Inflammatory macrophage treated with lipopolysaccharide for 1 hour (primary cell): ENCODE results near the gene TRIM37.
A peak's percentile ranks its signal among the peaks of the same experiment; 100 is the strongest.
"Not testable (repeated sequence)": the region's sequence is repeated elsewhere in the genome, so short reads cannot be mapped to it uniquely, and the experiment has no call there.

Experiments
- DNase-seq, 2 donors: peaks; one replicate each; pipeline ENCODE4 v3.0.0-alpha.2; 2020 to 2022

TRIM37 gene, protein sequence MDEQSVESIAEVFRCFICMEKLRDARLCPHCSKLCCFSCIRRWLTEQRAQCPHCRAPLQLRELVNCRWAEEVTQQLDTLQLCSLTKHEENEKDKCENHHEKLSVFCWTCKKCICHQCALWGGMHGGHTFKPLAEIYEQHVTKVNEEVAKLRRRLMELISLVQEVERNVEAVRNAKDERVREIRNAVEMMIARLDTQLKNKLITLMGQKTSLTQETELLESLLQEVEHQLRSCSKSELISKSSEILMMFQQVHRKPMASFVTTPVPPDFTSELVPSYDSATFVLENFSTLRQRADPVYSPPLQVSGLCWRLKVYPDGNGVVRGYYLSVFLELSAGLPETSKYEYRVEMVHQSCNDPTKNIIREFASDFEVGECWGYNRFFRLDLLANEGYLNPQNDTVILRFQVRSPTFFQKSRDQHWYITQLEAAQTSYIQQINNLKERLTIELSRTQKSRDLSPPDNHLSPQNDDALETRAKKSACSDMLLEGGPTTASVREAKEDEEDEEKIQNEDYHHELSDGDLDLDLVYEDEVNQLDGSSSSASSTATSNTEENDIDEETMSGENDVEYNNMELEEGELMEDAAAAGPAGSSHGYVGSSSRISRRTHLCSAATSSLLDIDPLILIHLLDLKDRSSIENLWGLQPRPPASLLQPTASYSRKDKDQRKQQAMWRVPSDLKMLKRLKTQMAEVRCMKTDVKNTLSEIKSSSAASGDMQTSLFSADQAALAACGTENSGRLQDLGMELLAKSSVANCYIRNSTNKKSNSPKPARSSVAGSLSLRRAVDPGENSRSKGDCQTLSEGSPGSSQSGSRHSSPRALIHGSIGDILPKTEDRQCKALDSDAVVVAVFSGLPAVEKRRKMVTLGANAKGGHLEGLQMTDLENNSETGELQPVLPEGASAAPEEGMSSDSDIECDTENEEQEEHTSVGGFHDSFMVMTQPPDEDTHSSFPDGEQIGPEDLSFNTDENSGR

GRCh38 chr17:59106463-59107305 is at the start of gene TRIM37:
TRIM37 (minus strand) TSS chr17:59106880; CDS start chr17:59106461, 419 bp downstream.
- DNase-seq, result peak; percentile 99

GRCh38 chr17:59155439-59156177 is 48.9 kb upstream of the TRIM37 start, which contains the start of gene PRR11:
PRR11 (plus strand) TSS chr17:59155746; CDS start chr17:59169753, 14,007 bp downstream.
- DNase-seq, result peak; percentile 98

- DNase-seq, result no peak
These were observed 48.2 kb upstream of the TRIM37 start, which contains the start of gene SKA2 for GRCh38 chr17:59154721-59155438. SKA2 (minus strand) TSS chr17:59155186; CDS start chr17:59155163, 23 bp downstream.

DNA sequence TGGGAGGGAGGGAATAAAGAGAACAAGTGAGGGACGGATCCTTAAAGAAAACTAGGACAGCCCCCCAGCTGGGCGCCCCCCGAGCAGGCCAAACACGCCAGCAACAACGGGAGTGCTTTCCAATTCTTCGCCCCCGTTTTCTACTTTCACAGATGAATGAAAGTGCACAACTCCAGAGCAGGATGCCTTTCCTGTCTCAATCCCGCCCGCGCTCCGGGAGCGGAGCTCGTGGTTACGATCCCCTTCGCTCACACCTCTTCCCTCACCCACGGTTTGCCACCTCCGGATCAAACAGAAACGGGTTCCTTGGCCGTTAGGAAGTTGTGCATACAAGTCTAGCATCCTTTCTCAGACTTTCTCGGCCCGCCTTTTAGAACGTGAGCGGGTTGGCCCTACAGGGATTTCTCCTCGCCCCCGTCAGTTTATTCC is 47.6 kb upstream of the TRIM37 start:
- peak in 1 of 2 donors; percentile 12 for DNase-seq

DNA sequence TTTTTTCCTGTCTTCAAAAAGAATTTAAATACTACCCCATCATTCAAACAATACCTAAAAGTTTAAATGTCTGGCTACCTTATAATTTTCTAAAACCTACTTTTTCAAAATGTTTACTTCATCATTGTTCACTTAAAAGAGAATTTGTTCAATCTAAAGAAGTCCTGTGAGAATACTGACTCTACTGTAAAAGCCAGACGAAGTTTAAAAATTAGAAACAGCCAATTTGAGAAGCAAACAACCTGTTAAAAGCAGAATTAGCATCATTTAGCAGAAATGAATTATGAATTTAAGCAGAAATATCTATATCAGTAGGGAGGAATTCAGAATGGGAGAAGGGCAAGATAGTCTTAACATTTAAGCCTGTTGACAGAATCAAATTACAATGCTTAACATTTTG is 46.2 kb upstream of the TRIM37 start:
- no peak for DNase-seq

DNA sequence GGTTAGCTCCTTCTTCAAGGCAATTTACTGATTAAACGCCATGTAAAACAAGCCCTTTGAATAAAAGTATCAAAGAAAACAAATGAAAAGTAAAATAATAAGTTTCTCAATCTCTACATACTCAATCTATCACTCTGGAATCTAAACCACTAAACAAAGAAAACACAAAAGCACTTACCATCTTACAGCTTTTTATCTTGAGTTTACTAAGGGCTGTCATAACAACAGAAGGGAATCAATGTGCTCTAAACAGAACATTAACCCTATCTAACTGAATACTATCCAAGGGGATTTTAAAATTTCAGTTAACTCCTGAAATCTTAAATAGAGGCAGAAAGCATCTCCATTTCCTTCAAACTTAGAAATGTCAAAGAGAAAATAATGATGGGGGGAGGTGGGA is 44.9 kb upstream of the TRIM37 start:
- DNase-seq, result no peak

DNA sequence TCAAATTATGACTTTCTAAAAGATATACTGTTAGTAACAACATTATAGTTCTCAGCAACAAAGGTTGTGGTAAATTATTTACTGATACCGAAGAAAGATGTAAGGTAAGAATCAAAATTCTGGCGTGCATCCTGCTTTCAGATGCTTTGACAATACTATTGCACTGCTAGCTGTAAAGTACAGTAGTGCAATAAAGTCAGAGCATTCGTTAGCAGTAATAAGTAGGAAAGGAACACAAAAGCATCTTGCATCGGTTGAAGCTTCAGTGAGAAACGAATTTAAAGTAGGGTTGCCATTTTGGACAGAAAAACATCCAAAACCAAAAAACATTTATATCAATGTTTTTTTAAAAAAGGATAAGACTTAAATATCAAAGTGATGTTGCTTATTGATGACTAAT is 44.3 kb upstream of the TRIM37 start:
- DNase-seq, result no peak

GRCh38 chr17:59149841-59150511 is 43.3 kb upstream of the TRIM37 start:
- DNase-seq, result no peak

GRCh38 chr17:59149051-59149450 is 42.4 kb upstream of the TRIM37 start:
- DNase-seq, result no peak

GRCh38 chr17:59145571-59146096 is 39.0 kb upstream of the TRIM37 start:
- no peak for DNase-seq

DNA sequence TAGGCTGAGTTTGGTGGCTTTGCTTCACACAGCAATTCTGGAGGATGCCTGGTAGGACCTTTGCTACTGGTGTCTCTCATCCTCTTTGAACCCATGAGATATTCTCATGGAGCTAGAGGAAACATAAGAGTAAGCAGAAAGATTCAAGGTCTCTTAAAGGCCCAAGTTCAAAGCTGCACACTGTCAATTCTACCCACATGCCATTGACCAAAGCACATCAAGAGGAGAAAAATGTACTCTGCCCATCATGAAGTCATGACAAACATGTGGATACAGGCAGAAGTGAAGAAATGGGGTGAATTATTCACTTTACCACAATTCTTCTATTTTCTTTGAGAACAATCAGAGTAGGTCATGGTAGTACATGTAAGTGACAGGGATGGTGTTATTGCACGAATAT is 35.2 kb upstream of the TRIM37 start:
- no peak for DNase-seq

DNA sequence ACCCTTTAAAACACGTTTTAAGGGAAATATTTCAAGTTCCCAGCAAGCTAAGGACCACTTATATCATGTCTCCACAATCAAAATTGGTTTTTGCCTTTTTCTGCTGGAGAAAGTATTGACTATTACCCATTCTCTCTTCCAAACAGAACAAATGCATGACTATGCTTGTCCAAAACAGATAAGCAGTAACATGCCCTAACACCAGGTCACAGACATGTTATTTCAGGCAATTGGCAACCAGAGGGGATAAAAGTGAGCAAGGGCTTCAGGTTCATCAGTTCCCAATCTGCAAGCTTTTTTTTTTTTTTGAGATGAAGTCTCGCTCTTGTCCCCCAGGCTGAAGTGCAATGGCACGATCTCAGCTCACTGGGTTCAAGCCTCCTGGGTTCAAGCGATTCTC is 33.3 kb upstream of the TRIM37 start:
- no peak for DNase-seq

DNA sequence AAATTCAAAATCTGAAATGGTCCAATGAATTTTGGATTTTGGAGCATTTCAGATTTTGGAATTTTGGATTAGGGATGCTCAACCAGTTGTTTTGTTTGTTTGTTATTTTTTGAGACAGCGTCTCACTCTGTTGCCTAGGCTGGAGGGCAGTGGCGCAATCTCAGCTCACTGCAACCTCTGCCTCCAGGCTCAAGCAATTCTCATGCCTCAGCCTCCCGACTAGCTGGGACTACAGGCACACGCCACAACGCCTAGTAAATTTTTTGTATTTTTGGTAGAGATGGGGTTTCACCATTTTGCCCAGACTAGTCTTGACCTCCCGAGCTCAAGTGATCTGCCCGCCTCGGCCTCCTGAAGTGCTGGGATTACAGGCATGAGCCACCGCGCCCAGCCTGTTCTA is 31.7 kb upstream of the TRIM37 start:
- not testable (repeated sequence) for DNase-seq

DNA sequence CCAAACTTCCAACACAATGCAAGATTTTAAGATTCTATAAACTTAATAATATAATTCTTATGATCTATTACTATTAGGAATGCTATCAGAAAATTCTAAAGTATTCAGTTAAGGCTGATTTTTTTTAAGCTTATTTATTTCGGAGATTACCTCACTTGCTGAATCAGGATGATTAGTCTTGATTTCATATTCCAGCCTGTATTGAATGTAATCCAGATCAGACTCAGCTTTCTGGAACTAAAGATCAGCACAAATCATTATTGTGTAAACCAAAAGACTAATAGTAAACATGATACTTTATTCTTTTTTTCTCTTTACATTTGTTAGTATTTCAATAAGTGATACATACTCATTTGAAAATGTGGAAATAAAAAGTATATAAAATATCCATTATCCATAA is 24.5 kb upstream of the TRIM37 start:
- DNase-seq, result no peak

GRCh38 chr17:59129814-59130213 is 23.1 kb upstream of the TRIM37 start:
- DNase-seq, result no peak

DNA sequence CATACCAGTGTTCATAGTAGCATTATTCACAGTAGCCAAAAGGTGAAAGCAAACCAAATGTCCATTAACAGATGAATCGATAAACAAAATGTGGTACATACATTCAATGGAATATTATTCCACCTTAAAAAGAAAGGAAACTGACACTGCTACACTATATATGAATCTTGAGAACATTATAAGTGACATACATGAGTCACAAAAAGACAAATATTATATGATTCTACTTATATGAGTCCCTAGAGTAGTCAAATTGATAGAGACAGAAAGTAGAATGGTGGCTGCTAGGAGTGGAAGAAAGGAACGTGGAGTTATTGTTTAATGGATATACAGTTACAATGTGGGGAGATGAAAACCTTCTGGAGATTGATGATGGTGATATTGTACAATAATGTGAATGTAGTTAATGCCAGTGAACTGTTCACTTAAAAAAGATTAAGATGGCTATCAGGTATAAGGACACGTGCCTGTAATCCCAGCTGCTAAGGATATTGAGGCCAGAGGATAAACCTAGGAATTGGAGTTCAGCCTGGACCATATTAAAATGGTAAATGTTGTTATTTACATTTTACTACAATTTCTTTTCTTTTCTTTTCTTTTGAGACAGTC is 20.2 kb upstream of the TRIM37 start:
- no peak for DNase-seq

GRCh38 chr17:59124665-59125064 is 18.0 kb upstream of the TRIM37 start:
- DNase-seq, result no peak

- no peak for DNase-seq
These were observed 15.3 kb upstream of the TRIM37 start for GRCh38 chr17:59121901-59122480.

DNA sequence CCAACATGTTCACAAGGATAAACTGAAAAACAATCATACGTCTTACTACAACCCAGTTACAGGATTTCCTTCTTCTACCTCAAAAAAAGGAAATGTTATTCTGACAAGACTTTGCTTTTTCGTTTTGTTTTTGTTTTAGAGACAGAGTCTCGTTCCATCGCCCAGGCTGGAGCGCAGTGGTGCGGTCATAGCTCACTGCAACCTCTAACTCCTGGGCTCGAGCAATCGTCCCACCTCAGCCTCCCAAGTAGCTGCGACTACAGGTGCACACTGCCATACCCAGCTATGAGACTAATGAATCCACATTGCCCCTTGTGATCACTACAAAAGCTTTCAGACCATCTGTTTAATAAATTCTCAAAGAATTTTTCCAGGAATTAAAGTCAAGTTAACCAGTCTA is 8.8 kb upstream of the TRIM37 start:
- DNase-seq, result no peak
